ENCODE data around the gene C1QTNF6.

GRCh38 chr22:37145180-37146050 lies 42.6 kb downstream of the C1QTNF6 start:
- no peak for TF ChIP-seq ZNF302 (tag by site-specific recombination; IDR thresholded peaks at IDR 0.05; ENCODE audit: low read depth)
- TF ChIP-seq ZNF221 (tag by site-specific recombination; IDR thresholded peaks at IDR 0.05; ENCODE audit: borderline replicate concordance), result no peak
- no peak for TF ChIP-seq ZNF416 (tag by site-specific recombination; IDR thresholded peaks at IDR 0.05)
- no peak for TF ChIP-seq ZNF585B (tag by site-specific recombination; IDR thresholded peaks at IDR 0.05)
- no peak for TF ChIP-seq ZNF677 (tag by site-specific recombination; IDR thresholded peaks at IDR 0.05)
- TF ChIP-seq CTCF (tag by site-specific recombination; IDR thresholded peaks at IDR 0.05), result no peak
- no peak for TF ChIP-seq ZBTB1 (tag by site-specific recombination; IDR thresholded peaks at IDR 0.05)
- TF ChIP-seq, protein P1, sequence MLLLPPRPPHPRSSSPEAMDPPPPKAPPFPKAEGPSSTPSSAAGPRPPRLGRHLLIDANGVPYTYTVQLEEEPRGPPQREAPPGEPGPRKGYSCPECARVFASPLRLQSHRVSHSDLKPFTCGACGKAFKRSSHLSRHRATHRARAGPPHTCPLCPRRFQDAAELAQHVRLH (tag by site-specific recombination; IDR thresholded peaks at IDR 0.05), result no peak
- no peak for TF ChIP-seq ZNF274 (IDR thresholded peaks at IDR 0.05; ENCODE audit: low read length)
- TF ChIP-seq ZNF274 (tag by site-specific recombination; IDR thresholded peaks at IDR 0.05; ENCODE audit: borderline replicate concordance), result no peak
- no peak for TF ChIP-seq ZNF768 (tag by site-specific recombination; IDR thresholded peaks at IDR 0.05)
- TF ChIP-seq KLF16 (tag by site-specific recombination; IDR thresholded peaks at IDR 0.05), result no peak
- no peak for TF ChIP-seq EGR2 (tag by site-specific recombination; IDR thresholded peaks at IDR 0.05; ENCODE audit: low read depth)
- TF ChIP-seq IKZF3 (tag by site-specific recombination; IDR thresholded peaks at IDR 0.05), result no peak
- TF ChIP-seq HOXA7 (CRISPR knock-in tag; IDR thresholded peaks at IDR 0.05; ENCODE audit: borderline replicate concordance), result no peak
